Uterus (tissue), 2 donors: Measurements from ENCODE around the gene SLC28A2.

Source experiments
- CTCF ChIP-seq, 4 experiments: fragments of 200-600 bp in 2 of 4; fragments of 450-650 bp in 2 of 4; sonication (generic) in 2 of 4; IDR thresholded peaks; one replicate each; pipeline ENCODE4 v1.5.1; 2016 to 2019; ENCODE audit warnings: antibody characterized with exemption in 4 of 4, mild to moderate bottlenecking in 2 of 4, moderate library complexity in 1 of 4
- POLR2A ChIP-seq, 2 donors: fragments of 450-650 bp; IDR thresholded peaks; one replicate each; pipeline ENCODE4 v1.6.1; 2016; ENCODE audit warnings: antibody characterized with exemption in 2 of 2, mild to moderate bottlenecking in 1 of 2, moderate library complexity in 1 of 2

DNA sequence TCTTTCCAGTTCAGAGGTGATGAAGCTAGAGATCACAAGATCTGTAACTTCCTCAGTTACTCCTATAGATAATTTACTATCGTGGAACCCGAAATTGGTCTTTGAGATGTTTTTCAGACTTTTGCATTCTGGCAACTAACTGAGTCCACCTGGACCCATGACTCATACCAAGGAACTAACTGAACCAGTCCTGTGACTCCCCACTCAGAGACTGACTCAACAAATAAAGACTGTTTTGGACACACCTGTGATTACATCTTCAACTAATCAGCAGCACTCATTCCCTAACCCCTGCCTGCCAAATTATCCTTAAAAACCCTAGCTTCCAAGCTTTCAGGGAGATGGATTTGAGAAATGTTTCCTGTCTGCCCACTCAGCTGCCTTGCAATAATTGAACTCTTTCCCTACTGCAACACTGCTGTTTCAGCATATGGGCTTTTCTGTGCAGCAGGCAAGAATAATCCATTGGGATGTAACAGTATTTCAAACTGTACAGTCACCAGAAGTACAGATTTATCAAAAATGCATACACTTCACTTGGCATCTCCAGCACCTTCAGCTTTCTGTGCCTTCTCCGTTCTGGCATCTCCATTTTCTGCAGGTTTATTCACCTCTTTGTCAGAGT lies 68.7 kb downstream of the SLC28A2 start:
- TF ChIP-seq CTCF (IDR thresholded peaks at IDR 0.05): no peak
- TF ChIP-seq POLR2A (IDR thresholded peaks at IDR 0.05): no peak
